HG02938 (cell line): ENCODE data around the gene CD22.
"Not testable (repeated sequence)": the region's sequence is repeated elsewhere in the genome, so short reads cannot be mapped to it uniquely, and the experiment has no call there.

Experiments used
- ATAC-seq: cut with Tn5 transposase; IDR thresholded peaks from one replicate; pipeline ENCODE4 v1.9.1; 2021; ENCODE audit warnings: mild to moderate bottlenecking, moderate library complexity; ENCODE audit not compliant: unreplicated experiment

CD22 gene

DNA sequence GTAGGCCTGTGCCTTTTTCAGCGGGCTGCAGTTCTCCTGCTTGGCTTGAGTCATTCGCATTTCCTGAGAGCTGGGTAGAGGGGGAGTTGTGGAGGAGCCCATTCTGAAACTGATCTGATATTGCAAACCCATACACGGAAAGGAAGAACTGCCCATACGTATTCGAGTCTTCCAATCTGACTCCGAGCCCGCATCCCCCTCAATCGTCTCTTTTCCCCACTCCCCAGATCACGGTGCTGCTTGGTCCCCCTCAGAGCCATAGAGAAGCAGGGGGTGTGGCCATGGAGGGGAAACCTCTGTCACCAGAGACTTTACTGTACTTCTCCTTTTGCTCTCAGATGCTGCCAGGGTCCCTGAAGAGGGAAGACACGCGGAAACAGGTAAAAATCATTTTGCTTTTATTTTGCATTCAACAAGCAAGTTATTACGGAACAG, at the start of gene CD22:
CD22 (plus strand) TSS at position 337 of the 435 bp plus-strand sequence. CDS start 2,854 bp downstream, outside the sequence.
- no peak for ATAC-seq

DNA sequence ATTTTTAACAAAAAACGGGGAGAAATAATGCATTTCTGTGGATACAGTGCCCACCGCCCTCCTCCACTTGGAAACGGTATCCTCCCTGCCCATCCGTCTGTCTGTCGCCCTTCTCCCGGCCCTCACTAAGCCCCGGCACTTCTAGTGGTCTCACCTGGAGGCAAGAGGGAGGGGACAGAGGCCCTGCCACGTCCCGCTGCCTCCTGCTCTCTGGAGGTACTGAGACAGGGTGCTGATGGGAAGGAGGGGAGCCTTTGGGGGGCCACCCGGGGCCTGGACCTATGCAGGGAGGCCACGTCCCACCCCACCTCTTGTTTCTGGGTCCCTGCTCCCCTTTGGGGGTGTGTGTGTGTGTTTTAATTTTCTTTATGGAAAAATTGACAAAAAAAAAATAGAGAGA, 49.6 kb upstream of the CD22 start:
- no peak for ATAC-seq

DNA sequence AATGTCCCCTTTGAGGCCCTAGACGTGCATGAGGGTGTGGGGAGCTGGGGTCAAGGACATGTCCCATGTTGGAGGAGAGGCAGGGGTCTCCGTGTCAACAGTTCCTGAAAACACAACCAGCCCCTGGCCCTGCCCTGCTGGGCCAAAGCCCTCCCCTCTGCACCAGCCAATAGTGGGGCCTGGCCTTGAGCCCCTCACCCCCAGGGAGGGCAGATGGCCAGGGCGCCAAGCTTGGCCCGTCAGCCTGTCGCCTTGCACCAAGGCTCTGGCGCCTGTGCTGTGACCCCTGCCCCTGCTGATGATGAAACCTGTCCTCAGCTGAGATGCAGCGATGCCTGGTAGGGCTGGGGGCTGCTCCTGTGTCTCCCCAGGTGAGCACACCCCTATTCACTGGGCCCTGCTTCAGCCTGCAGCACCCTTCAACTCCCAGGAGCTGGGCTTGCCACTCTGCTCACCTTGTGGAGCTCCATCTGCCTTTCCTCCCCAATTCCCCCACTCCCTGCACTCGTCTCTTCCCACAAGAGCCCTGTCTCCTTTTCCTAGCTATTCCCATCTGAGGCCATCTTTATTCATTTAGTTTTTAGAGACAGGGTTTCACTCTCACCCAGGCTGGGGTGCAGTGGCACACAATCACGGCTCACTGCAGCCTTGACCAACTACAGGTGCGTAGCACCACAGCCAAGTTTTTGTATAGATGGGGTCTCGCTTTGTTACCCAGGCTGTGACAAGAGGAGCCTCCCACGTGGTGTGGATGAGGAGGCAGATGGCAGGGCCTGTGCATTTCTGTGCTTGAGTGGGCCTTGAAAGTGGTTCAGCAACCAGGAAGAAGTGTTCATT, 48.8 kb upstream of the CD22 start:
- ATAC-seq: no peak

DNA sequence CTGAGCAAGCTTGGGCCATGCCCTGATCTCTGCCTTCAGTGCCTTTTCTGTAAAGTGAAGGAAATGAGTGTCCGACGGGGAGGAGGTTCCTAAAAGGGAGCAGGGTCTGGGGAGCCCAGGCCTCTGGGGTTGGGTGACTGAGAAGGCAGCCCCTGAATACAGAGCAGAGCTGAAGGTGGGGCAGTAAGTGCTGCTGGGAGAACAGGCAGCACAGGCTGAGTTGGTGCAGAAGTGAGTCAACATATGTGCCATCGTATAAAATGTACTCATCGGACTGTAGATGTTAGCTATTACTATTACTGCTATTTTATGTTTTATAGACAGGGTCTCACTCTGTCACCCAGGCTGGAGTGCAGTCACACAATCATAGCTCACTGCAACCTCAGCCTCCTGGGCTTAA, 47.7 kb upstream of the CD22 start:
- no peak for ATAC-seq

DNA sequence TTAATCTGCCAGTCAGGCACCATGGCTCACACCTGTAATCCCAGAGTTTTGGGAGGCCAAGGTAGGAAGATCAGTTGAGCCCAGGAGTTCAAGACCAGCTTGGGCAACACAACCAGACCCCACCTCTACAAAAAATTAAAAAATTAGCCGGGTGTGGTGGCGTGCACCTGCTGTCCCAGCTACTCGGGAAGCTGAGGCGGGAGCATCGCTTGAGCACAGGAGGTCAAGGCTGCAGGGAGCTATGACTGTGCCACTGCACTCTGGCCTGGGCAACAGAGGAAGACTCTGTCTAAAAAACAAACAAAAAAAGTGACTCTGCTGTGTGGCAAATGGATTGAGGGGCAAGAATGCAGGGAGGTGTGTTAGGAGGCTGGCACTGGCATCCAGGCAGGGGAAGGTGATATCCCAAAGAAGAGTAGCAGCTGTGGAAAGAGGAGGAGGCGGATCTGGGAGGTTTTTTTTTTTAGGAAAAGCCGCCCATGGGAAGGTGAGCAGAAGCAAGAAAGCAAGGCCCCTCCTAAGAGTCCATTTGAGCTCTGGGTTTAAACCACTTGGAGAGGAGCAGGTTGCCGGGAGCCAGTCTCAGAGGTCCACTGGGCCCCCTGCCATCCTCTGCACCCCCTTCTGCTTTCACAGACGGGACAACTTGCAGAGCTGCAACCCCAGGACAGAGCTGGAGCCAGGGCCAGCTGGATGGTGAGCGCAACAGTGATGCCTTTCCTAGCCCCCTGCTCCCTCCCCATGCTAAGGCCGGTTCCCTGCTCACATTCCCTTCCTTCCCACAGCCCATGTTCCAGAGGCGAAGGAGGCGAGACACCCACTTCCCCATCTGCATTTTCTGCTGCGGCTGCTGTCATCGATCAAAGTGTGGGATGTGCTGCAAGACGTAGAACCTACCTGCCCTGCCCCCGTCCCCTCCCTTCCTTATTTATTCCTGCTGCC, 44.6 kb upstream of the CD22 start:
- ATAC-seq: no peak

DNA sequence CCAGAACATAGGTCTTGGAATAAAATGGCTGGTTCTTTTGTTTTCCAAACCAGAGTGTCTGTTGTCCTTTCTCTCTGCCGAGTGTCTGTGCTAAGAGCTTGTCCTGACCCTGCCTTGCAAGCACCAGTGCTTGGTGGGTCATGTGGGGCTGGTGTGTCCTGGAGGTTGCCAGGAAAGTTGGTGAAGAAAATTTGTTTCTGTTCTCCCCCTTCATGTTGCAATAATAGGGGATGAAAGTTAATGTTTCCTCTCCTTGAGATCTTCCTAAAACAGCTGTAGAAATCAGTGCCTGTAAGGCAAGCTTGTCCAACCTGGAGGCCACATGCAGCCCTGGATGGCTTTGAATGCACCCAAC, 43.9 kb upstream of the CD22 start:
- ATAC-seq: no peak

DNA sequence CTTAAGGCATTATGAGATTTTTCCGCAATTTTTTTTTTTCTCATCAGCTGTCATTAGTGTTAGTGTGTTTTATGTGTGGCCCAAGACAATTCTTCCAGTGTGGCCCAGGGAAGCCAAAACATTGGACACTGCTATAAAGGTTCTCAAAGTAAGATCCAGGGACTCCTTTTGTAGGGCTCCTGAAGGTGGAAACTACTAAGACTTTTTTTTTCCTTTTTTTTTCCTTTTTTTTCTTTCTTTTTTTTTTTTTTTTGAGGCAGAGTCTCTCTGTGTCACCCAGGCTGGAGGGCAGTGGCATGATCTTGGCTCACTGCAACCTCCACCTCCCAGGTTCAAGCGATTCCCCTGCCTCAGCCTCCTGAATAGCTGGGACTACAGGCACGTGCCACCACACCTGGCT, 43.5 kb upstream of the CD22 start:
- ATAC-seq: not testable (repeated sequence)

DNA sequence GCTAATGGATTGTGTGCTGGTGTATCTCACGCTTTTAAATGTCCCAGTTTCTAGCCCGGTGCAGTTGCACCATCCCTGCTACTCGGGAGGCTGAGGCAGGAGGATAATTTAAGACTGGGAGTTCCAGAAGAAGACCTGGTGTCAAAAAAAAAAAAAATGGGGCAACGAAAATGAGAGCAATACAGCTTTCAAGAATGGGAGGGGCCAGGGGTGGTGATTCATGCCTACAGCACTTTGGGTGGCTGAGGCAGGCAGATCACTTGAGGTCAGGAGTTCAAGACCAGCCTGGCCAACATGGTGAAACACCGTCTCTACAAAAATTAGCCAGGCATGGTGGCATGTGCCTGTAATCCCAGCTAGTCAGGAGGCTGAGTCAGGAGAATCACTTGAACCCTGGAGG, 42.9 kb upstream of the CD22 start:
- ATAC-seq: not testable (repeated sequence)

DNA sequence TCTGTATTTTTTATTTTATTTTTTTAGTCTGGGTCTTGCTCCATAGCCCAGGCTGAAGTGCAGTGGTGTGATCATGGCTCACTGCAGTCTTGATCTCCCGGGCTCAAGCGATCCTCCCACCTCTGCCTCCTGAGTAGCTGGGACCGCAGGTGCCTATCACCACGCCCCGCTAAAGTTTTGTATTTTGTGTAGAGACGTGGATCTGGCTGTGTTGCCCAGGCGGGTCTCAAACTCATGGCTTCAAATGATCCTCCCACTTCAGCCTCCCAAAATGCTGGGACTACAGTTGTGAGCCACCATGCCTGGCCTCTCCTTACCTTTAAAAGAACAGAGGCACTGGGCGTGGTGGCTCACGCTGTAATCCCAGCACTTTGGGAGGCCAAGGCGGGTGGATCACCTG, 41.3 kb upstream of the CD22 start:
- no peak for ATAC-seq

DNA sequence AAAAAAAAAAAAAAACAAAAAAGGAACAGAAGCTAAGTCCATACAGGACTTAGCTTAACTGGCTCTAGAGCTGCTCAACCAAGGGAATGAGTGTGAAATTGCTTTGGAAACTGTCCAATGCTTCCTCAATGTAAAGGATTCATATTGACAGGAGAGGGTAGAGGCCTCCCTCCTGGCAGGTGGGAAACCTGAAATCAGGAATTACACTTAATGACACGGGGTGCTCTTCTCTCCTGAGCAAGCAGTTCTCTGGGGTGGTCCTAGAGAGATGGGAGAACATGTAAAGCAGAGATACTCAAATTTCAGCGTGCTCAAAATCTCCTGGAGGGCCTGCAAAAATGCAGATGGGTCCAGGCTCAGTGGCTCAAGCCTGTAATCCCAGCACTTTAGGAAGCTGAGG, 40.7 kb upstream of the CD22 start:
- ATAC-seq: no peak

DNA sequence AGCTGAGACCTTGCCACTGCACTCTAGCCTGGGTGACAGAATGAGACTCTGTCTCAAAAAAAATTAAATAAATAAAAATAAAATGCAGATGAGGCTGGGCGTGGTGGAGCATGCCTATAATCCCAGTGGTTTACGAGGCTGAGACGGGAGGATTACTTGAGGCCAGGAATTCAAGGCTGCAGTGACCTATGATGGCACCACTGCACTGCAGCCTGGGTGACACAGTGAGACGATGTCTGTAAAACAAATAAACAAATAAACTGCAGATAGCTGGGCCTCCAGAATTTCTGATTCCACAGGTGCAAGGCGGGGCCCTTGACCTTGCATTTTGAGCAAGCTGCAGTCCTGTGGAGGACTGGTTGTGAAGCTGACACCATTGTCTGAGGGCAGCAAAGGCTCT, 40.1 kb upstream of the CD22 start:
- no peak for ATAC-seq

DNA sequence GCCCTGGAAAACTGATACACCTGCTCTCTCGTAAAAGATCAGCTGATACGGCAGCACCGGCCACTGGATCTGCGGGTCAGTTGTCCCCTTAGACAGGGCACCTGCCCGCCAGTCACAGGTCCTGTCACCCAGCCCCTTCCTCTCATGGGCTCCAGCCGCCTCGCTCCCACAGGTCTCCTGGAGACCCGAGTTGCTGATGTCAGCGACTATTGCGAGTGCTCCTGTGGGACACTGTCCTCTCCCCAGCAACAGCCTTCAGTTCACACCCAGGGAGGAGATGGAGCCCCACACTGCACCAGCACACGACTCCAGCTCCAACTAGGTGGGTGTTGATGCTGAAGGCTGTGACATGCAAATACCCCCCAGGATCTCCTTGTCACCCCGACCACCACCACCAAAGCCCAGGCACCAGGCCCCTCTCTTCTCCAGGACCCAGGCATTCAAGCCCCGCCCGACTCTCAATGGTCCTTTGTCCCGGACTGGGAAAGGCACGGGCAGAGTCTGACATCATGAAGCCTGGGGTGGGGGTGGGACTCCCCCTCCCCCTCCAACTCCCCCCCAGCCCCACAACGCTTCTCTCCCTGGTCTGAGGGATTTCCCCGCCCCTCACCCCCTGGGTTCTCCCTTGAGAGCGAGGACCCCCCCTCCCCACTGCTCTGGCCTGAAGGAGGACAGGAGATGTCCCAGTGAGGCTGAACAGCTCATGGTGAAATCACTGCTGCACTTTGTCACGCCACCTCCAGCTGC, 38.4 kb upstream of the CD22 start:
- no peak for ATAC-seq

DNA sequence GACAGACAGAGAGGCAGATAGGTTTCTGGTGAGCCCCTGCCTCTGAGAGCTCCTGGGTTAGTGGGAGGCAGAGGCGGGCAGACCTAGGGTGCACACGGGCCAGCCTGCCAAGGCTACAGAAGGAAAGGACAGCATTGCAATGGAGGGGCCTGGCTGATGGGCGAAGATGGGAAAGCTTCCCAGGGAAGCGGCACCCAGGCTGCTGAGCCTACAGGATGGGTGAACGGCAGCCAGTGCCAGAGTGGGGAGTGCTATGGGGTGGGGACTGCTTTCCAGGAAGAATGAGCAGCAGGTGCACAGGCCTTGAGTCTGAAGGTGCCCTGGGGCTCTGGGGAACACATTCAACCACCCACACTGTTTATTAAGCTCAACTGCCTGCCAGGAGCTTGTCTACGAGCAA, 37.7 kb upstream of the CD22 start:
- no peak for ATAC-seq

DNA sequence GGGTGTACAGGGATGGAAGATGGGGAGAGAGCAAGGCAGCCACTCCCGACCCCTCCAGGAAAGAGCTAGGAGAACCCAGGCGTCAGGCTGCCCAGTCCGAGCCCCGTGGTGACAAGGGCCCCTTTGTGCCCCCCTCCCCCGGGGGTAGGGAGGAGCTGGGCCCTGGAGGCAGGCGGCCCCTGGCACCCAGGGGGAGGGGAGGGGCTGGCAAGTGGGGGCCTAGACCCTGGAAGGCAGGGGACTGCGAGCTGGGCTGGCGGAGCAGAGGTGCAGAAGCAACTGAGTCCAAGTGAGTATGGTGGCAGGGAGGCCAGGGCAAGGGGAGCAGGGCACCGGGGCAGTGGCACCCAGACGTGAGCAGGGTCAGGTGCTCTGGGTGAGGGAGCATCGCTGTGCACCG, 37.1 kb upstream of the CD22 start, which contains the start of gene MAG:
MAG (plus strand) TSS at position 246 of the 400 bp plus-strand sequence. CDS start 3,248 bp downstream, outside the sequence.
- ATAC-seq: no peak

DNA sequence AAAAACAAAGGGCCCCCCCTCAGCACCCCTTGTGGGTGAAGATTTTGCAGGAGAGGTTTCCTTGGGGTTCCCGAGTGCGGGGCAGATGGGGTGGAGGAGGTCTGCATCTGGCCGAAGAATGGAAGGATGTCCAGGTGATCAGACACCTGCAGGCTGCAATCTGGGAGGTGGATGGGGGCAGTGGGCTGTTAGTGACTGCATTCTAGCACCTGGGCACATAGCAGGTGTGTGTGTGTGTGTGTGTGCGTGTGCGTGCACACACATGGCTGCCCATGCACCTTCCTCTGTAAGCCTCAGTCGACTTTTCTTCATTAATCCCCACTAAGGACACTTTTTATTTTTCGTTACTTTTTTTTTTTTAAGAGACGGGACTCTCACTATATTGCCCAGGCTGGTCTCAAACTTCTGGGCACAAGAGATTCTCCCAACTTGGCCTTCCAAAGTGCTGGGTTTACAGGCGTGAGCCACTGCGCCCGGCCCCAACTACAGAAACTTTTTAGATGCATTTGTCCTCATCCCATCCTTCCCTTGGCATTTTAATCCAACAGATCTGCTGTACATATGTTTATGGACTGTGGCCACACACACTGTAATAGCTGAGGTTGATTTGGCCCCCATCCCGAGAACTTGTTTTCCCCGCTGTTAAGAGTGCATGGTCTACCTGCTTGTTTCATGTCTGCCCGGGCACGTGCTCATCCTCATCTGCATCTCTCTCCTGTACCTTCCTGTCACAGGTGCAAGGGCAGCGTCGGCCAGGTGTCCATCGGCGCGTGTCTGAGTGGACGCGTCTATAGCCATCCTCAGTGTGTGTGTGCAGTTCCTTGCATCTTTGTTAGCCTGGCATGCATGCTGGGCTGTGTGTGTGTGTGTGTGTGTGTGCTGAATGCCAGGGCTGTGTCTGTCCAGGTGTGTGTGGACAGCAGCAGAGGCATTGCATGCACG, 36.3 kb upstream of the CD22 start:
- ATAC-seq: no peak

DNA sequence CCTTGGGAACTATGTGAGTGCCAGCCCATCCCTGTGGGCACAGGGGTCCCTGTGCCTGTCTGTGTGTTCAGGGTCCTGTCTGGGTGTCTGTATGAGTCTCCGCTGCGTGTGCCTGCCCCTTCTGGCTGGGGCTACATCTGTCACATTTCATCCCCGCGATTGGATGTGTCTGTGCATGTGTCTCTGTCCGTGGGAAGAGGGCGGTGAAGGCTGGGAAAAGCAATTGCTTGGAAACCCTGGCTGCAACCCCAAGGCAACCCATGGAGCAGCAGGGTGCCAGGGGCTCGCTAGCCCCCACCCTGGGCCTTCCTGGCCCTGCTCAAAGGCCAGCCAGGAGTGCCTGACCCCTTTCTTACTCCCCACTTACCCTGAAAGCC, 35.6 kb upstream of the CD22 start:
- ATAC-seq: no peak

DNA sequence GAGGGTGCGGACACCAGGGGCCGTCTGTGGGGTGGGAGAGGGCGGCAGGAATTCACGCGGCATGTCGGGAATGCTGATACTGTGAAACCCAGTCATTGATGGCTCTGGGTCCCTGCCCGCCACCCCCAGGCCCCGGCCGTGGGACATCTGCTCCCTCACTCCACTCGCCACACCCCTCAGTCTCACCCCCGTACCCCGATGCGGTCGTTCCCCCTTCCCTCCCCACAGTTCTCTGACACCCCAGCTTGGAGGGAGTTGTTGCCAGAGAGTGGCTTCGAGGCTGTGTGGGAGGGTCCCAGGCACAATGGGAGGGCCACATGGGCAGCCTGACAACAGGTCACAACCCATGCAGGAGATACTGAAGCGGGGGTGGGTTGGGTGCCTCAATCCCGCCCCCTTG, 35.2 kb upstream of the CD22 start:
- ATAC-seq: no peak

DNA sequence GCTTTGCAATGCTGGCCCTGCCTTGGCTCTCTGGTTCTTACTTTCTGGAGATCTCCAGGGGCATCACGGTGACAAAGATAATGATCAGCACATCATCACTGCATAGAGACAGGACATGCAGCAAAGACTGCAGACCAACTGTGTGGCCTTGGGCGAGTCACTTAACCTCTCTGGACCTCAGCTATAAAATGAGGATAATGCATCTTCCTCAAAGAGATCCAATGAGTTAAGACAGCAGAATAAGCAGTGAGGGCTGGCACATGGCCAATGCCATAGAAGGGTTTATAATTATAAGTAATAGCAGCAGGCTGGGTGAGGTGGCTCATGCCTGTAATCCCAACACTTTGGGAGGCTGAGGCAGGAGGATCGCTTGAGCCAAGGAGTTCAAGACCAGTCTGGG, 34.7 kb upstream of the CD22 start:
- no peak for ATAC-seq

DNA sequence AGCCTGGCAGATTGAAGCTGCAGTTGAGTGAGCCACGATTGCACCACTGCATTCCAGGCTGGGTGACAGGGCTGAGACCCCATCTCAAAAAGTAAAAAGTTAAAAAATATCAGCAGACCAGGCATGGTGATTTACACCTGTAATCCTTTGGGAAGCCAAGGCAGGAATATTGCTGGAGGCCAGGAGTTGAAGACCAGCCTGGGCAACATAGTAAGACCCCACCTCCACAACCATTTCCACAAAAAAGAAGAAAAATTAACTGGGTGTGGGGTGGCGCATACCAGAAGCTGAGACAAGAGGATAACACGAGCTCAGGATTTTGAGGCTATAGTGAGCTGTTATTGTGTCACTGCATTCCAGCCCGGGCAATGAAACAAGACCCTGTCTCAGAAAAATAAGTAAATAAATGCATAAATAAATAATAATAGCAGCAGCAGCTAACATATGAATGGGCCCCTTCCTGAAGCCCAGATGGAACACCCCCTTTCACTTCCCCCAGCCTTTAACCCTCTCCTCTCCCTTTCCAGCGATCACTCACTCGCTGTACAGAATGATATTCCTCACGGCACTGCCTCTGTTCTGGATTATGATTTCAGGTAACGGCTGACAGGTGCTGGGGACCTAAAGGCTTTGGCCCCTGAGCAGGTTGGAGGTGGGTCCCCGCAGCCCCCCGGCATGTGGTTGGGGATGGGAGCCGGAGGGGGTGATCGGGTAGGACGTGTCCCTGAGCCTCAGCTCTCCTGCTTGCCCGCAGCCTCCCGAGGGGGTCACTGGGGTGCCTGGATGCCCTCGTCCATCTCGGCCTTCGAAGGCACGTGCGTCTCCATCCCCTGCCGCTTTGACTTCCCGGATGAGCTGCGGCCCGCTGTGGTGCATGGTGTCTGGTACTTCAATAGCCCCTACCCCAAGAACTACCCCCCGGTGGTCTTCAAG, 33.9 kb upstream of the CD22 start:
- no peak for ATAC-seq
